ENCODE data around the gene NLRP1.

The NLRP1 gene

GRCh38 chr17:5516060-5516792, 68.1 kb downstream of the NLRP1 start:
- peak; percentile 70 for DNase-seq (ENCODE audit: low read depth)

- no peak for DNase-seq (ENCODE audit: low read depth)
Measured at GRCh38 chr17:5514976-5515375, 69.3 kb downstream of the NLRP1 start.

GRCh38 chr17:5513628-5514027, 70.7 kb downstream of the NLRP1 start:
- no peak for DNase-seq (ENCODE audit: low read depth)

- DNase-seq (ENCODE audit: low read depth): no peak
Measured at GRCh38 chr17:5511401-5512225, 72.7 kb downstream of the NLRP1 start.

GRCh38 chr17:5510771-5511170, 73.5 kb downstream of the NLRP1 start:
- no peak for DNase-seq (ENCODE audit: low read depth)

GRCh38 chr17:5509482-5509881, 74.8 kb downstream of the NLRP1 start:
- DNase-seq (ENCODE audit: low read depth): no peak

- DNase-seq (ENCODE audit: low read depth): no peak
Measured at GRCh38 chr17:5508810-5509209, 75.5 kb downstream of the NLRP1 start.

- DNase-seq (ENCODE audit: low read depth): no peak
Measured at GRCh38 chr17:5506307-5506706, 78.0 kb downstream of the NLRP1 start.

GRCh38 chr17:5502552-5502951, 81.8 kb downstream of the NLRP1 start:
- no peak for DNase-seq (ENCODE audit: low read depth)

- DNase-seq (ENCODE audit: low read depth): no peak
Measured at GRCh38 chr17:5501685-5502084, 82.6 kb downstream of the NLRP1 start.

- peak; percentile 80 for DNase-seq (ENCODE audit: low read depth)
Measured at GRCh38 chr17:5500589-5501391, 83.5 kb downstream of the NLRP1 start.

- no peak for DNase-seq (ENCODE audit: low read depth)
Measured at GRCh38 chr17:5500247-5500588, 84.1 kb downstream of the NLRP1 start.

- DNase-seq (ENCODE audit: low read depth): no peak
Measured at GRCh38 chr17:5499476-5500231, 84.7 kb downstream of the NLRP1 start.

- no peak for DNase-seq (ENCODE audit: low read depth)
Measured at GRCh38 chr17:5492970-5493369, 91.3 kb downstream of the NLRP1 start.

GRCh38 chr17:5488752-5489151, 95.6 kb downstream of the NLRP1 start:
- DNase-seq (ENCODE audit: low read depth): no peak

- peak; percentile 98 for DNase-seq (ENCODE audit: low read depth)
Measured at GRCh38 chr17:5486206-5487124, 97.8 kb downstream of the NLRP1 start, which contains the start of gene MIS12. MIS12 (plus strand) TSS chr17:5486566; CDS start chr17:5488863, 2,297 bp downstream.

- peak; percentile 22 for DNase-seq (ENCODE audit: low read depth)
Measured at GRCh38 chr17:5485270-5486205, 98.8 kb downstream of the NLRP1 start, which contains the start of gene DERL2. DERL2 (minus strand) TSS chr17:5486178; CDS start chr17:5486161, 17 bp downstream.

- no peak for DNase-seq (ENCODE audit: low read depth)
Measured at GRCh38 chr17:5481451-5481850, 102.9 kb downstream of the NLRP1 start.

- no peak for DNase-seq (ENCODE audit: low read depth)
Measured at GRCh38 chr17:5480962-5481361, 103.3 kb downstream of the NLRP1 start.
